NCI-H345 (cell line): ENCODE results near the gene TUB.

Experiments used
- DNase-seq: peaks from one replicate; lab custom pipeline; 2025; lab: John Stamatoyannopoulos, UW

Gene TUB, protein sequence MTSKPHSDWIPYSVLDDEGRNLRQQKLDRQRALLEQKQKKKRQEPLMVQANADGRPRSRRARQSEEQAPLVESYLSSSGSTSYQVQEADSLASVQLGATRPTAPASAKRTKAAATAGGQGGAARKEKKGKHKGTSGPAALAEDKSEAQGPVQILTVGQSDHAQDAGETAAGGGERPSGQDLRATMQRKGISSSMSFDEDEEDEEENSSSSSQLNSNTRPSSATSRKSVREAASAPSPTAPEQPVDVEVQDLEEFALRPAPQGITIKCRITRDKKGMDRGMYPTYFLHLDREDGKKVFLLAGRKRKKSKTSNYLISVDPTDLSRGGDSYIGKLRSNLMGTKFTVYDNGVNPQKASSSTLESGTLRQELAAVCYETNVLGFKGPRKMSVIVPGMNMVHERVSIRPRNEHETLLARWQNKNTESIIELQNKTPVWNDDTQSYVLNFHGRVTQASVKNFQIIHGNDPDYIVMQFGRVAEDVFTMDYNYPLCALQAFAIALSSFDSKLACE

DNA sequence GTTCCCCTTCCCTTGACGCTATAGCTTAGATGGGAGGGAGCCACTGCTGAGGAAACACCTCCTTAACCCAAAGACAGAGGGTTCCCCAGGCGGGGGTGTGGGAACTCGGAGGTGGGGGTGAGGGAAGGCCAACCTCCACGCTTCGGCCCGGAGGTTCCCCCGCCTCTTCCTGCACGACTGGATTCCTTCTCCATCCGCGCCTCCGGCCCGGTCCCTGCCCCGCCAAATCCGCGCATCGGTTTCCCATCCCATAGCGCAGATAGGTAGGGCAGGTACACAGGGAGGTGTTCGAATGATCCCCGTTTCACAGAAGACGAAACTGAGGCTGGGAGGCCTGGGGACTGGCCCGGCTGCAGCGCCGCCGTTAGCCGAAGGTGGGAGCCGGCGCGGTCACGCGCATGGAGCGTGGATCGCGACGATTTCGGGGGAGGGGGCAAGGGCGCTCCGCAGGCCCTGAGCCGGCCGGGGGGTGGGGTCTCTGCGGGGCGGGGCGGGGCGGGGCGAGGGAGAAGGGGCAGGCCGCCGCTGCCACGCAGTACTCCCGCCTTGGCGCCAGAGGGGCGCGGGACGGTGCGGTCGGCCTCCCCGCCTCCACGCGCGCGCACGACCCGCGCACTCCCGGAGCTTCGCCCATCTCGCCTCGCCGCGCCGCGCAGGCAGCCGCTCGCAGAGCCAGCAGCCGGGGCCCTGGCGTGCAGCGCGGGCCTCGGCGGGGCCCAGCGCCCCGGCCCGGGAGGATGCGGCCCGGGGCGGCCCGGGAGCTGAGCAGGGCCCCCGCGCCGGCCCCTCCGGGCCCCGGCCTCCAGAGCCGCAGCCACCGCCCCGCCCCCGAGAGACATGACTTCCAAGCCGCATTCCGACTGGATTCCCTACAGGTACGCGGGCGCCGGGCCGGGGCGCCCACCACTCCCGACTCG is at the start of gene TUB:
TUB (plus strand) TSS at position 538 of the 917 bp plus-strand sequence; CDS start at position 838, 300 bp downstream.
- peak; percentile 40 for DNase-seq

DNA sequence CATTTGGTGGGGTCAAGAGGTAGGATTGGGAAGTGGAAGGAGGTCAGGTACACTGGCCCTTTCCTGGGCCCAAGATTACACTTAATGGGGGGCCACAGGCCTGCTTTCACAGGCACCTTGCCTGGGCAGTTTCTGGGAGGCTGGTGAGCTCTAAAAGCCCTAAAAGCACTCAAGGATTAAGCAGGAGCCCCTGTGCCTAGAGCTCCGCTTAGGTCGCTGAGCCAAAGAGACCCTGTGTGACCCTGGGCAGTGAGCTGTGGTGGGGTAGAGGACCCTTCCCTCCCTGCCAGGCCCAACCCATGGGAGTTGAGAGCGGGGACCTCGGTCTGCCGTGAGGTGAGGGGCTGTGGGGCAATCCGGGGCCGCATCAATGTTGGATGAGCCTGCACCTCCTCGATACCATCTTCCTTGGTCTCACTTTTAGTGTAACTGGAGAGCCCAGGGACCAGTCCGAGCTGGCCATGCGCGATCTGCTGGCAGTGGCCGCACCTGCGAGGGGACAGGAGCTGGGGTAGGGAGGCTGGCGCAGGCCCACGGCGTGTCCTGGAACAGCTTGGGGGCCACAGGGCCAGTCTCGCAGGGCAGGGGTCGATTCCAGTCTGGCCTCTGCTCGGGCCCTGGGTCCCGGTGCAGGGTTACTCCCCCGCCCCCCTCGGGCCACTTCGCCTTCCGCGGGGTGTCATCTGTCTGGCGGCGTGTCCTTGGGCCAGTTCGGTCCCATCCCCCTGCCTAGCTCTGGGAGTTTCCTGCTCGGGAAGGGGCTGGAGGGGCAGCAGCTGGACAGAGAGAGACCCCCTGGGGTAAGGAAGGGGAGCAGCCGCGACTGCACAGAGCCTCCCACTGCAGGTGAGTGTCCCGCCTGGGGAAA is 49.5 kb upstream of the TUB start:
- no peak for DNase-seq

DNA sequence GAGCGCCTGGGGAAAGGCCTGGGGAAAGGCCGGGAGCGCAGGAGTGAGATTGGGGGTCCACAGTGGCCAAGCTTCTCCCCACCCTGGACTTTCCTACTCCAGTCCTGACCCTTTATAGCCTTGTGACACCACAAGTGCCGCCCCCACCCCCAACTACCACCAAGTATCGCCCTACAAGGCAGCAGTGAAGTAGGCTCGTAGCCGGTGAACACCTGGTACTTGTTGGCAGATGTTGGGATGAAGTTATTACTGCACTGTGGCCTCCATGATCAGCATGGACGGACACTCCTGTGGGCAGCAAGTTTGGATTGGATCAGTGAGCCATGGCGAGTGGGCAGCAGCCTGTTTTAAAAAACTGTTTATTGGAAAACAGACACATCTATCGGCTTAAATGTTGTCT is 48.9 kb upstream of the TUB start:
- DNase-seq: no peak

DNA sequence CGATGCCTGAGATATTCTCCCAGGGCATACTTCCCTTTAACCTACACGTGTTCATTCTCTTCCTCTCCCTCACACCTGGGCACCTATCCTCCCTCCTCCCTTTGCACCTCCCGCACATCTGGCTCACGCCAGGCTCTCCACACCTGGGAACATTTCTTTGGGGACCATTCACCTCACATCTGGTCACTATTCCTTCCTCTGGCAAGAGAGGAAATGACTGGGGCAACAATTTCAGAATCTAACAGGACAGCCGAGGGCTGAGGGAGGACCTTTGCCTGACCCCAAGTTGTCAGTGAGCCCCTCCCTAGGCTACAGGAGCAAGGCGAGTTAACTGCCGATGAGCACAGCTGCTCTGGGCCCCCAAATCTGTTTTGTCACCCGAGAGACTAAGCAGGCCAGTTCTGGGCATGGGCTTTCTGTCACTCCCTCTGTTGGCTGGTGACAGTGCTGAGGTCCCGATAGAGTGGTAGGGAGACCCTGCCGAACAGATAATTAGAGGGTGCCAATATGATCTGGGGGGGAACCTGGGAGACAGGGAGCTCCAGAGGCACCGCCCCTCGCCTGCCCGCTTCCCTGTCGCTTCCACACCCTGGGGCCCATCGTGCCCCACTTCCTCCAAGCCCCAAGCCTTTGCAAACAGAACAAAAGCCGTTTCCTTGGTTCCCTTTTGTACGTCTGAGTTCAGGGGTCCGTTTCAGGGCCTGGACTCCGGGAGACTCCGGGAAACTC is 48.3 kb upstream of the TUB start:
- no peak for DNase-seq

DNA sequence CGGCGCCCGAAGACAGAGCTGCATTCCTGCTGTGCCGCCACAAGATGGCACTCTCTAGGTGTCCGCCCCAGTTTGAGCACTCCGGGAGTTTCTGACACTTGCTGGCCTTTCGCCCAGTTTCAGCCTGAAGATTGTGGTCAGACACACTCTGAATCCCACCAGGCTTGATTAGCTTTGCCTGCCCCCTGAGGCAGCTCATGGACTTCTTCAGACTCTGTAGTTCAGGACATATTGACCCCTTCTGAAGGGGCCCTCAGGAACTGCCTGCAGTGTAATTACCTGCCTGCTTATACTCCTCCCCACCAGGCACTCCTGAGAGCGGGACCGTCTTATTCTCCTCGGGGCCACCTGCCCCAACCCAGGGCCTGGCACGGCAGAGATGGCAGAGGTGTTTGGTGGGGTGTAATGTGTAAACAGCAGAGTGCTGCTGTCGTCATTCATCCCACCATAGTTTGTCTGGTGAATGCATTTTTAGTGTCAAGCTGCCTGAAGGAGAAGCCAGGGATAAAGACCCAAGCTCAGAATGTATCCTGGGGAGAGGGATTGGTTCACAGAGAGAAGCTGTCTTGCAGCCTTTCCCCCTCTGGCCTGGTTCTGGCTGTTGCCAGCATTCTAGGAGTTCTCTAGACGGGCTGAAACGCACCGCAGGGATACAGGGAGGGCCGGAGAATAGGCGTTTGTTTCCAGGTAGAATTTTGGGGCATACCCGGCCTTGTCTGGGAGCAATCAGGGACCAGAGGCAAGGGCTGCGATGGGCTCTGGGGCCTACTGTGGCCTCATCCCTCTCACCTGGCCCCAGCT is 47.5 kb upstream of the TUB start:
- DNase-seq: peak; percentile 53

DNA sequence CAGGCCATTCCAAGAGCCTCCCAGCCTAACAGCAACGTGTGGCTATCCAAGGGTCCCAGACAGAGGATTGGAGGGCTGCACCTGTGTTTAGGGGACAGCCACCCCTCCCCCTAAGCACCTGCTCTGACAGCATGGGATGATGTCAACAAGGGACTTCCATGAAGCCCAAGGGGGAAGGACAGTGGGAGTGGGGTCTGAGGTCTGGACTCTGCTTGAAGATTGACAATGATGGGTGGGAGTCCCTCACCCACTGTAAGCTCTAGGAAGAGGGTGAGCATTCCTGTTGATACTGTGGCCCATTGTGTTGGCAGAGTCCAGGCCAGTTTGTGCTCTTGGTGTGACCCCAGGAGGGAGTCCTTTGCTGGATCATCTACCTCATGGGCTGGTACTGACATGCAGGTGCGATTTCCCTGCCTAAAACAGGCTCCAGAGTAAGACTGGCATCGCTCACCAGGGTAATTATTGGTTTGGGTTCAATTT is 46.9 kb upstream of the TUB start:
- no peak for DNase-seq

DNA sequence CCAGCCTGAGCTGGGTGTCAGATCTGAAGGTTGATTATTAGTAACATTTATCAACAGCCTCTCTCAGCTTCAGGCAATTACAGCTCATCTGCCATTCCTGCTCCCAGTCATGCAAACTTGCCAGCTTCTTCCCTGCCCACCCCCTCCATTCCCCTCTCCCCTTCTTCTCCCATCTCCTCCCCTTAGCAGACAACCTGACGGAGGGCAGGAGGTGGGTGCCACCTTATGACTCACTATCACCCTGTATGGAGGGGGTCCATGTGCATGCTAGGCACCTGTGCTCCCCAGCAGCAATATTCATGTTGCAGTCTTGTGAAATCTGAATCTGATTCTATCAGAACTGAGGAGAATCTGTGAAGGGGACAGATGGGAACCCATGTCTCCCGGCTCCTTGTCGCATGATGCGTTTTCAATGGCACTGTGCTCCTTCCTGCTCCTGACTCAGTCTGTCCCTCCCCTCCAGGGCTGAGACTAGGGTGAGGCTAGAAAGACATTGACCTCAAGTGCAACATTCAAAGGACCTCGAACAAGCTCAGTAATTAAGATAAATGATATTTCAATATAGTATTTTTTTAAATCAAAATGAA is 46.3 kb upstream of the TUB start:
- no peak for DNase-seq

DNA sequence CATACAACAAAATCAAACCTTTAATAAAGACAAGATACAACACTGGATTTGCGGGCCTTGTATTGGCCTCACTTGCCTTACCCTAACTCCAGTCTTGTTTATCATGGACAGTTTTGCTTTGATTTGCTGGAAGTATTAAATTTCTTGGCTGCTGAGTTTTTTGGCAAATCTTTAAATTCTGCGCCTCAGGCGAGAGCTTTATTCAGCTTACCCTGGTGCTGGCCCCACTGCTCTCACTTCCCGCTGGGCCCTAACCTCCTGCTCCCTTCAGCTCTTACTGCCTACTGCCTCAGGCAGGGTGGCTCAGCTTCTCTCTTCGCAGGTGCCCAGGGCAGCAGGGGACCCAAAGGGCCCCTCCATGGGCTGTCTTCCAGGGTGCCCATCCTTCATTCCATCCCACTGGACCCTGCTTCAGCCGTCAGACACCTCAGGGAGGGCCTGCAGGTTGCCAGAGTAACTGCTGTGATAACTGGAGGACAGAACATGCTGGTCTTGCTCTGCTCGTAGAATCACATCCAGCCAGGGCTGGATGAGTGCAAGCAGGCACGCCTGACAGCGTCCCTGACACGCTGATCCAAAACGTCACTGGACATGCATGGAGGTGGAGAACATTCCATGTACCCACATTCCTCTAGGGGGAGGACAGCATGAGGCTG is 45.7 kb upstream of the TUB start:
- DNase-seq: no peak

DNA sequence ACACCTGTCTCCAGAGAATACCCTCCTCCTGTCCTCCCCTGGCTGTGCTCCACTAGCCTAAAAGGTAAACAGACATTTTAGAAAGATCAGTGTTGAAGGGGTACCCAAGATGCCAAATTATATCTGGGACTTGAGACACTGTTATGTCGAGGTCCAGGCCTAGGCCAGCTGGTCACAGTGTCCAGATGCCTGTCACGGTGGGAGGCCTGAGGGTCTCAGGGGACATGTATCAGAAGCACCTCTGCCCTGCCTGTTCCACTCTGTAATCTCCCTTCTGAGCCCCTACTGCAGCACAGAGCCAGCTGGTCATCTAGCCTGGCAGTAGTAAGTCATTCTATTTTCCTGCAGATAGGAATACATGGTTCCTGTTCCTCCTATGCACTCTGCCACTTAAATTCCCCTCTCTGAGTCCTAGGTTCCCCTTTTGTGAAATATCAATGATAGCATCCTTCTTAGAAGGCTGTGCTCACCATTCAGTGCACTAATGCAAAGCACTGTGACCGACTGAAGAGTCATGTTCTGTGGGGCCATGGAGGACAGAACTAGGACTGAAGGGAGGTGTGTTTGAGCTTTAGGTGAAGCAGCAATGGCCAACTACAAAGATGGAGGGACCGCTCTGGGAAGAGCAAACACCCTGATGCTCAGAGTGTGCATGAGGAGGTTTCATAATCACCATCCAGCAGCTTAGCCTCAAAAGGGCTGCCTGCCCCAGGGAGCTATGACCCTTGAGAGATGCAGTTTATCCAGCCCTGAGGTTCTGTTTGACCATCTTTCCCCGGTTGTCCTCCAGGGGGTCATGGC is 44.8 kb upstream of the TUB start:
- DNase-seq: no peak

DNA sequence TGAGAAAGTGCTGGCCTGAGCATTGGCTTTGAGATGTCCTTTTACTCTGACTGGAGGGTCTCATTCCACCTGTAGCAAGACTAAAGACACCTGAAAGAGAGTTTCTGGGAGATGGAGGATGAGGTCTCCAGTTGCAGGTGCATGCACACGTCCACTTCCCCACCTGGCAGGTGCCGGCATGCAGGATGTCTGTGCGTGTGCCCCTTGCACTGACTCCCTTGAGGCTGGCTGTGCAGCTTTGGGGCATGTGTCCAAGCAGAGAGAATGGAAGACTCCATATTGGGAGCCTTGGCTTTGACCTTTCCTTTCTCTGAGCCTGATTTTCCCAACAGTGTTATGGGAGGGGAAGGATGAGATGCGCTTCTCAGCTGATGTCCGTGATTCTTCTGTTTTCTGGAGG is 44.0 kb upstream of the TUB start:
- no peak for DNase-seq

DNA sequence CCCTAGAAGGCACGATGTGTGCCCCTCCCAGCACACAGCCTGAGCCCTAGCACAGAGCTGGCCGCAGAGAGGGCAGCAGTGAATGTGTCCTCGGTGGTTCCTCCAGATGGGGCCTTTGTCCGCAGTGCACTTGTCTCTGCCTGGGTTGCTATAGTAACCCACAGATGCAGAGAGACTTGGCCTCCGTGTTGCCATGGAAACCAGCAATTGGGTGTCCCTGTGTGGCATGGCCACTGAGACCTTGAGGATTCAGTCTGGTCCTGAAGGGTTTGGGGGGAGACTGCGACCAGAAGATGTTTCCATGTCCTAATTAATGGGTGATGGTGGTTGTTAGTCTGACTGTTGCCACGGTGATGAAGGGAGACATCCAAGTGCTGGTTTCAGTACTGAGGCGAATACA is 42.6 kb upstream of the TUB start:
- DNase-seq: no peak

DNA sequence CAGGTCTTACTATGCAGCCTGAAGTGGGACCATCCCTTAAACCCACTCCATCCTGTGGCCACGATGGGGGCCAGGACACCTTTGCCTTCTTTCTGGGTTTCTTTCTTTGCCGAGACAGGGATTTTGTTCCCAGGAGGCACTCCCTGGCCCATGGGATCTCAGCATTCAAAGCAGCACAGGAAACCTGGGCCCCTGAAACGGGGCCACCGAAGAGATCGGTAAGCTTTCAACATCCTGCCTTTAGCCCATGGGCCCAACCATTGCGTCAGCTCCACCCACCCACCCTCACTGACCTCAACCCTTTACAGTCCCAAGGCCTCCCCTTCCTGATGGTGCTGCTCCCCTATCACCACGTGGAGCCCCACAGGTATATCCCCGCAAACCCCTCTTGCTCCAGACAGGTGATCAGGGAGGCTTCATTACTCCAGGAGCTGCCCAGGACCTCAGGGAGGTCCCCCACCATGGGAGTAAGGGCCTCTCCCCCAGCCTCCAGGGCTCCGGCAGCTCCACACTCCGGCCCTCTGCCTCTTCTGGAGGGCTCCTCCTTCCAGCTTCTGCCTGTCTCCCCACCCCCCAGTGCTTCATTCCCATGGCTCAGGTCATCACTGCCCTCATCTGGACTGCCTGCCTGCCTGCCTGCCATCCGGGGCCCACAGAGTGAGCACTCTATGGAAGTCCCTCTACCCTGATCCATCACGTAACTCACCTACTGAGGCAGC is 42.0 kb upstream of the TUB start:
- no peak for DNase-seq

DNA sequence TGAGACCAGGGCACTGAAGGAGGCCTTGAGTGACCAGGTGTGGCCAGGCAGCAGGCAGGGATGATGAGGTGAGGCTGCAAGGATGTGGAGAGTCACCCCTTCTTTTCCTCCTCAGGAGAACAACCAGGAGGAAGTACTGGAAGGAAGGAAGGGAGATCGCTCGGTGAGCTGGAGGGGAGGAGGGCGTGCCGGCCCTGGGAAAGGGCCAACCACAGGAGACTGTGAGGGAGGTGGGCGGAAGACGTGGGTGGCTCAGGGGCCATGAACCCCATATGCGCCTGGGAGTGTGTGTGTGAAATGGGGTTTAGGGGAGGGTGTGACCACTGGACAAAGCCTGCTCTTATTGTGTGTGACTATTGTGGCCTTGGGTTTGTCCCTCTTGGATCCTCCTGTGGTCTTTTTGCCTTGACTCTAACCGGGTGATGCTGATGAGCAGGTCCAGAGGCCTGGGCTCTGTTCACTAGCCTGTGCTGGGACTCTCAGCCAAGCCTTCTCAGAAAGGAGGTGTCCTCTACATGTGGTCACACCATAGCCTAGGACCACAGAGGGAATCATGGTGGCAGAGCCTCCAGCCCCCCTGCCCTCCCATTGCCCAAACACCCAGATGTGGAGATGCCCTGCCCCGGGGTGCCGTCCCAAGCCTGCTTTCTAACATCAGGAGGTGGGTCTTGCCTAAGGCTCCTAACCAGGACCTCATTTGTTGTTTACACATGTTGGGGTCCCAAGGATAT is 41.3 kb upstream of the TUB start:
- DNase-seq: no peak

DNA sequence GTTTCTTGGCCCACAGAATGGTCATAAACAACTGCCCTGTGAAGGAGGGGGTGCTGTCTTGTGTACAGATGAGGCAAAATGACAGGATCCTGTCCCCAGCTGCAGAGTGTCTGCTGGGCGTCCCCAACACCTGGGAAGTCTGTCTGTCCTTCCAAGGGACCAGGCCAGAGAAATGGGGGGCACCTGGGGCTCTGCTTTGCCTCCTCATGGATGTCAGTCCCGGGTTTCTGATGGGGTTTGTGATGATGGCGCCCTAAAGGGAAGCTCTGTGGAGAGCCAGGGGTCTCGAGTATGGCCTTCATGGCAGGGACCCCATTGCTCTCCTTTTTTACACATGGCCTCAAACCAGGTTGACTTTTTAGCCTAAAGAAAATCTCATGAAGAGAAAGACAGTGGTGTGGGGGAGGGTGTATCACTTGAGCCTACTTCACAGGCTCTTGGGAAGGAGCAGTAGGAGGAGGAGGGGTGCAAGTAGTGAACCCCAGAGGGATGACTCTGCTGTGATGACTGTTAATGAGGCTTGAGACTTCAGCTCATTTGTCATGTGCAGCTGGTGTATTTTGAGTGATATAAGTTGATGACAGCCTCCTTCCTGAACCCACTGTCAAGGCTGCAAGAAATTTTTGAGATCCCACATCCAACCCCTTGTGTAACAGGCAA is 40.6 kb upstream of the TUB start:
- no peak for DNase-seq

DNA sequence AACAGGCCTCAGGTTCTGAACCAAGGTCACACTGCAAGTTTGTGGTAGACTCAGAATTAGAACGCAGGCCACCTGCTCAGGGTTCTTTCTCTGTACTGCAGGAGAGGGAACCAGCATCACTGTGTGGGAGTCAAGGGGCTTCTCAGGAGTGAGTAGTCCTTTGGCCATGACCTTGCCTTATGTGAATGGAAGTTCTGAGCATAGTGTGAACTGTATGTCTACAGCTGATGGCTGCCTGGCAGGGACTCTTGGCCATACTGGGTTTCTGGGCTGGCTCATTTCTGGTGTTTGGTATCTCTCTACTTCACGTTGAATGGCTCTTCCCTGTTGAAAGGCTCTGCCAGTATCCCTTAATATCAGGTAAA is 40.1 kb upstream of the TUB start:
- DNase-seq: no peak

DNA sequence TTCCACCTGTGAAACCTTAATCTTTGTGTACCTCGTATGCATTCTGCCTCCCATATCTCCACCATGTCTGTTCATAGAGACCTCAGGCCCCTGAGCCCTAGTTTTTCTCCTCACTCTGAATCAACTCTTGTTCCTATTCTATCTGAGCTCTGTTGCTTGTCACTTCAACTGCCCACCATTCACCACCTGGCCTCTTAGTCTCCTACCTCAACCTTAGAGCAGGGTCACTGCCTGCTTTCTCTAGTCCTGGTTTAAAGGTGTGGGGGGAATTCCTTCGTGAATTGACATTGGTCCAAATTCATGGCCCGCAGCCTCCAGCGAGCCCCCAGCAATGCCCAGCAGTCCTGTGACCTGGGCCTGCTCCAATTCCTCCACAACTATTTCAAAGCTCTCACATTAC is 39.4 kb upstream of the TUB start:
- no peak for DNase-seq

DNA sequence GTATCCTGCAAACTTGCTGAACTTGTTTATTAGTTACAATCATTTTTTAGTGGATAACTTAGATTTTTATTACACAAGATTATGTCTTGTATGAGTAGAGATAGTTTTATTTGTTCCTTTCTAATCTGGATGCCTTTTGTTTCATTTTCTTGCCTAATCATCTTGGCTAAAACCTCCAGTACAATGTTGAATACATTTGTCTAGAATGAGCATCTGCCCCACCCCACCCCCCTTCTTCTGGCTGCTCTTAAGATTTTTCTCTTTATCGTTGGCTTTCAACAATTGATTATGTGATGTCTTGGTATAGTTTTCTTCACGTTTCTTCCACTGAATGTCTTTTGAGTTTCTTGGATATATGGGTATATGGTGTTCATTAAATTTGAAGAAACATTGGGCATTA is 37.3 kb upstream of the TUB start:
- DNase-seq: no peak
